ENCODE data around the gene ASPDH. TPM values are rescaled to one million over a fixed set of nuclear protein-coding genes. Genes with fewer than 3 reads are reported as not detected.

Gene ASPDH
- total RNA-seq, 2 donors from 2014 or later = not detected

GRCh38 chr19:50520822-50521465 is 7.2 kb upstream of the ASPDH start:
- no peak for DNase-seq (ENCODE audit: low spot score in 2 of 2)
- ATAC-seq = no peak
- no peaks in the 10 kb centered on the region for H3K9me3 Mint-ChIP-seq
- H3K27ac Mint-ChIP-seq = no peak overlapping the region
- no peaks in the 10 kb centered on the region for H3K36me3 Mint-ChIP-seq

- DNase-seq (ENCODE audit: low spot score in 2 of 2) (no peak), ATAC-seq (no peak)
- Mint-ChIP-seq H3K36me3 (no peaks in the 10 kb centered on the region), H3K27ac (no peak overlapping the region), H3K9me3 (no peaks in the 10 kb centered on the region)
These were observed 5.4 kb upstream of the ASPDH start for GRCh38 chr19:50519006-50519575.

- no peaks in the 10 kb centered on the region for H3K36me3 Mint-ChIP-seq
- no peak for ATAC-seq
- no peak for DNase-seq (ENCODE audit: low spot score in 2 of 2)
- H3K9me3 Mint-ChIP-seq = no peaks in the 10 kb centered on the region
- H3K27ac Mint-ChIP-seq = no peak overlapping the region
These were observed 4.6 kb upstream of the ASPDH start for GRCh38 chr19:50518091-50519005.

GRCh38 chr19:50517704-50518075 is 4.0 kb upstream of the ASPDH start:
- H3K36me3 Mint-ChIP-seq = no peaks in the 10 kb centered on the region
- DNase-seq (ENCODE audit: low spot score in 2 of 2) = no peak

GRCh38 chr19:50516964-50517703 is 3.4 kb upstream of the ASPDH start:
- DNase-seq (ENCODE audit: low spot score in 2 of 2) (no peak), ATAC-seq (no peak)
- H3K36me3 Mint-ChIP-seq = no peaks in the 10 kb centered on the region
- H3K27ac Mint-ChIP-seq = no peak overlapping the region
- H3K9me3 Mint-ChIP-seq = no peaks in the 10 kb centered on the region

More at GRCh38 chr19:50517704-50518075, 4.0 kb upstream of the ASPDH start:
- H3K9me3 Mint-ChIP-seq = no peaks in the 10 kb centered on the region
- no peak overlapping the region for H3K27ac Mint-ChIP-seq
- no peak for ATAC-seq

GRCh38 chr19:50516456-50516855 is 2.7 kb upstream of the ASPDH start:
- H3K9me3 Mint-ChIP-seq = no peaks in the 10 kb centered on the region
- ATAC-seq (no peak), DNase-seq (ENCODE audit: low spot score in 2 of 2) (no peak)
- no peak overlapping the region for H3K27ac Mint-ChIP-seq
- no peaks in the 10 kb centered on the region for H3K36me3 Mint-ChIP-seq

GRCh38 chr19:50515168-50515561 is 1.5 kb upstream of the ASPDH start:
- Mint-ChIP-seq H3K9me3 (no peaks in the 10 kb centered on the region), H3K27ac (no peak overlapping the region), H3K36me3 (peaks cover 0 to 6% of the 10 kb centered on the region in 2 donors)
- no peak for DNase-seq (ENCODE audit: low spot score in 2 of 2)
- ATAC-seq = no peak

GRCh38 chr19:50514346-50515167 is 844 bp upstream of the ASPDH start:
- Mint-ChIP-seq H3K36me3 (peaks cover 0 to 6% of the 10 kb centered on the region in 2 donors), H3K9me3 (no peaks in the 10 kb centered on the region), H3K27ac (peak overlapping the region in 1 of 2 donors; percentile 85)
- ATAC-seq (no peak), DNase-seq (ENCODE audit: low spot score in 2 of 2) (no peak)

GRCh38 chr19:50512999-50513745 is 541 bp downstream of the ASPDH start:
- no peaks in the 10 kb centered on the region for H3K9me3 Mint-ChIP-seq
- no peak for ATAC-seq

GRCh38 chr19:50512112-50512998 is 1.4 kb downstream of the ASPDH start:
- DNase-seq (ENCODE audit: low spot score in 2 of 2) = no peak
- Mint-ChIP-seq H3K9me3 (no peaks in the 10 kb centered on the region), H3K36me3 (peaks cover 0 to 6% of the 10 kb centered on the region in 2 donors), H3K27ac (peak overlapping the region in 1 of 2 donors; percentile 91)
- ATAC-seq = no peak

More at GRCh38 chr19:50512999-50513745, 541 bp downstream of the ASPDH start:
- H3K36me3 Mint-ChIP-seq = peaks cover 0 to 6% of the 10 kb centered on the region in 2 donors
- no peak for DNase-seq (ENCODE audit: low spot score in 2 of 2)
- peak overlapping the region in 1 of 2 donors; percentile 85 for H3K27ac Mint-ChIP-seq

- H3K36me3 Mint-ChIP-seq = peaks cover 0 to 6% of the 10 kb centered on the region in 2 donors
- H3K9me3 Mint-ChIP-seq = no peaks in the 10 kb centered on the region
- H3K27ac Mint-ChIP-seq = peak within 1 kb of the TSS; percentile 91 to 98
- DNase-seq (ENCODE audit: low spot score in 2 of 2) = peak; percentile 94 to 96
- ATAC-seq = peak; percentile 93 to 94
These were observed 2.5 kb downstream of the ASPDH start, which contains the start of gene JOSD2 for GRCh38 chr19:50511069-50511822. Gene JOSD2, minus strand, starts transcription at chr19:50511191. Its CDS starts 760 bp downstream, at chr19:50510431.

GRCh38 chr19:50510700-50511068 is 3.0 kb downstream of the ASPDH start:
- H3K36me3 Mint-ChIP-seq = peaks cover 0 to 6% of the 10 kb centered on the region in 2 donors
- peak overlapping the region; percentile 91 to 98 for H3K27ac Mint-ChIP-seq
- ATAC-seq = no peak
- no peak for DNase-seq (ENCODE audit: low spot score in 2 of 2)
- no peaks in the 10 kb centered on the region for H3K9me3 Mint-ChIP-seq

GRCh38 chr19:50510121-50510670 is 3.5 kb downstream of the ASPDH start:
- no peaks in the 10 kb centered on the region for H3K9me3 Mint-ChIP-seq

More at GRCh38 chr19:50510121-50510670, 3.5 kb downstream of the ASPDH start:
- no peak for ATAC-seq
- Mint-ChIP-seq H3K27ac (peak overlapping the region; percentile 91 to 98), H3K36me3 (peaks cover 0 to 6% of the 10 kb centered on the region in 2 donors)
- no peak for DNase-seq (ENCODE audit: low spot score in 2 of 2)

All from activated naive CD4-positive, alpha-beta T cell treated with anti-CD3 and anti-CD28 coated beads, Interleukin-2, amount 50 U/mL, for 72 hours (primary cell).